COLO668 (cell line): ENCODE data around the gene ASAP2.
"Not testable (repeated sequence)": the region's sequence is repeated elsewhere in the genome, so short reads cannot be mapped to it uniquely, and the experiment has no call there.

ENCODE experiments used
- DNase-seq: peaks from one replicate; lab custom pipeline; 2025; ENCODE audit not compliant: unreplicated experiment; lab: John Stamatoyannopoulos, UW

The ASAP2 gene

GRCh38 chr2:9397201-9397600 is 190.6 kb downstream of the ASAP2 start:
- no peak for DNase-seq

- DNase-seq, result not testable (repeated sequence)
Observed at GRCh38 chr2:9398251-9398650, 191.6 kb downstream of the ASAP2 start.

- DNase-seq, result no peak
Observed at GRCh38 chr2:9398881-9399780, 192.5 kb downstream of the ASAP2 start.

- DNase-seq, result no peak
Observed at GRCh38 chr2:9400268-9401058, 193.9 kb downstream of the ASAP2 start.

- DNase-seq, result no peak
Observed at GRCh38 chr2:9401059-9401547, 194.5 kb downstream of the ASAP2 start.

GRCh38 chr2:9401646-9402371 is 195.2 kb downstream of the ASAP2 start:
- DNase-seq, result no peak

- DNase-seq, result no peak
Observed at GRCh38 chr2:9403924-9404323, 197.3 kb downstream of the ASAP2 start.

GRCh38 chr2:9404451-9404850 is 197.8 kb downstream of the ASAP2 start:
- DNase-seq, result no peak

GRCh38 chr2:9405636-9406035 is 199.0 kb downstream of the ASAP2 start:
- DNase-seq, result no peak

- DNase-seq, result no peak
Observed at GRCh38 chr2:9406529-9407362, 200.1 kb downstream of the ASAP2 start.

- DNase-seq, result no peak
Observed at GRCh38 chr2:9407363-9407811, 200.8 kb downstream of the ASAP2 start.

- DNase-seq, result no peak
Observed at GRCh38 chr2:9408641-9409151, 202.1 kb downstream of the ASAP2 start.

- no peak for DNase-seq
Observed at GRCh38 chr2:9410108-9410507, 203.5 kb downstream of the ASAP2 start.

- no peak for DNase-seq
Observed at GRCh38 chr2:9412781-9413180, 206.2 kb downstream of the ASAP2 start.

- no peak for DNase-seq
Observed at GRCh38 chr2:9415516-9416169, 209.0 kb downstream of the ASAP2 start.

GRCh38 chr2:9416267-9416961 is 209.8 kb downstream of the ASAP2 start:
- no peak for DNase-seq

GRCh38 chr2:9416962-9417316 is 210.3 kb downstream of the ASAP2 start:
- DNase-seq, result no peak

GRCh38 chr2:9417725-9418124 is 211.1 kb downstream of the ASAP2 start:
- DNase-seq, result no peak

GRCh38 chr2:9418746-9419145 is 212.1 kb downstream of the ASAP2 start:
- no peak for DNase-seq
